Subcutaneous adipose tissue (tissue), 4 donors: ENCODE data around the gene HBQ1. TPM values are rescaled to one million over a fixed set of nuclear protein-coding genes. Genes with fewer than 3 reads are reported as not detected.

ENCODE experiments used
- total RNA-seq, 4 donors: library from RNA; depleted of rRNA; stranded (reverse); fragments of >200 nt; gene quantifications; one replicate each; pipeline ENCODE4 v1.1.0, GENCODE V29; 2016
- TF ChIP-seq, protein P1 (sequence below): fragments of 450-650 bp; IDR thresholded peaks from one replicate; pipeline ENCODE4 v1.5.1; 2016; ENCODE audit warnings: low read depth, mild to moderate bottlenecking, control low read depth, antibody characterized with exemption, moderate library complexity

The HBQ1 gene
- total RNA-seq, 4 donors from 2014 or later, result not detected

DNA sequence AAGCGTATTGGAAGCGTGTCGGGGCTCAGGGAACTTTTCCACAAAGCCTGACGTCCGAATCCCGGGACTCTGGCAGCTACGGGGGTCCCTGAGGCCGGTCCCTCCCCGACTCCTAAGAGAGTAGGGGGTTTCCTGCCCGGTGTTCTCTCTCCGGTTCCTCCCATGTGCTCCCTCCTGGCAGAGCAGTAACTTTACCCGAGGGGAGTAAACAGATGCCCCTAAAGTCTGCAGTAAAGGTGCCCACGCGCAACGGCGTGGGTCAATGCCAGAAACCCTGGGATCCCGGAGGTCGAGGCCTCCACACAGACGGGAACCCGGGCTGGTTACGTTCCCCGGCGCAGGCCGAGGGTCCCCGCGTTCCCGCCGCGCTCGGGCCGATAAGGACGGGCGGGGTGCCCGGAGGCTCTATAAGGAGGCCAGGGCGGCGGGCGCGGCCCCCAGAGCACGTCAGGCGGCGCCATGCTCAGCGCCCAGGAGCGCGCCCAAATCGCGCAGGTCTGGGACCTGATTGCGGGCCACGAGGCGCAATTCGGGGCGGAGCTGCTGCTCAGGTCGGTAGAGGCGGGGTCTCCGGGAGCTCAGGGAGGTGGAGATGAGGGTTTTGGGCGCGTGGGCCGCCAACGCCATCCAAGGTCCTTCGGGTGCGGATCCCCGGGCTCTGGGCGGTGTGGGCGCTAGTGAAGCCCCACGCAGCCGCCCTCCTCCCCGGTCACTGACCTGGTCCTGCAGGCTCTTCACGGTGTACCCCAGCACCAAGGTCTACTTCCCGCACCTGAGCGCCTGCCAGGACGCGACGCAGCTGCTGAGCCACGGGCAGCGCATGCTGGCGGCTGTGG, 14.5 kb upstream of the HBQ1 start, which contains the start of gene HBM:
HBM (plus strand) TSS at position 440 of the 836 bp plus-strand sequence; CDS start at position 460, 20 bp downstream.
- TF ChIP-seq, protein P1, sequence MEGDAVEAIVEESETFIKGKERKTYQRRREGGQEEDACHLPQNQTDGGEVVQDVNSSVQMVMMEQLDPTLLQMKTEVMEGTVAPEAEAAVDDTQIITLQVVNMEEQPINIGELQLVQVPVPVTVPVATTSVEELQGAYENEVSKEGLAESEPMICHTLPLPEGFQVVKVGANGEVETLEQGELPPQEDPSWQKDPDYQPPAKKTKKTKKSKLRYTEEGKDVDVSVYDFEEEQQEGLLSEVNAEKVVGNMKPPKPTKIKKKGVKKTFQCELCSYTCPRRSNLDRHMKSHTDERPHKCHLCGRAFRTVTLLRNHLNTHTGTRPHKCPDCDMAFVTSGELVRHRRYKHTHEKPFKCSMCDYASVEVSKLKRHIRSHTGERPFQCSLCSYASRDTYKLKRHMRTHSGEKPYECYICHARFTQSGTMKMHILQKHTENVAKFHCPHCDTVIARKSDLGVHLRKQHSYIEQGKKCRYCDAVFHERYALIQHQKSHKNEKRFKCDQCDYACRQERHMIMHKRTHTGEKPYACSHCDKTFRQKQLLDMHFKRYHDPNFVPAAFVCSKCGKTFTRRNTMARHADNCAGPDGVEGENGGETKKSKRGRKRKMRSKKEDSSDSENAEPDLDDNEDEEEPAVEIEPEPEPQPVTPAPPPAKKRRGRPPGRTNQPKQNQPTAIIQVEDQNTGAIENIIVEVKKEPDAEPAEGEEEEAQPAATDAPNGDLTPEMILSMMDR, result no peak

DNA sequence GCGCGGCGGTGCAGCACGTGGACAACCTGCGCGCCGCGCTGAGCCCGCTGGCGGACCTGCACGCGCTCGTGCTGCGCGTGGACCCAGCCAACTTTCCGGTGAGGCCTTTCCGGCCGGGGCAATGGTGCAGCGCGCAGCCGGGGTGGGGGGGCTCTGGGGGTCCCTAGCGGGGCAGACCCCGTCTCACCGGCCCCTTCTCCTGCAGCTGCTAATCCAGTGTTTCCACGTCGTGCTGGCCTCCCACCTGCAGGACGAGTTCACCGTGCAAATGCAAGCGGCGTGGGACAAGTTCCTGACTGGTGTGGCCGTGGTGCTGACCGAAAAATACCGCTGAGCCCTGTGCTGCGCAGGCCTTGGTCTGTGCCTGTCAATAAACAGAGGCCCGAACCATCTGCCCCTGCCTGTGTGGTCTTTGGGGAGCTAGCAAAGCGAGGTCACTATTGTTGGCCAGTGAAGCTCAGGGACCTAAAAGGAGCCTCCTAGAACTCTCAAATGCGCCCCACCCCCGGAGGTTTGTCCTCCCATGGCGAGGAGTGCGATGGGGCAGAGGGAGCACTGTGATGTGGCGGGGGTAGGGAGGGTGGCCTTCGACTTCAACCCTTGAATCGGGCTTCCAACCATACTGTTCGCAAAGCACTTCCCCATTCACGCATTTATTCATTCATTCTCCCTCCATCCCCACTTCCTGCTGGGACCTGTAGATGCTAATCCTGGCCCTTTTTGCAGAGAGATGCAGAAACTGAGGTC, 13.7 kb upstream of the HBQ1 start:
- TF ChIP-seq, protein P1, result no peak

DNA sequence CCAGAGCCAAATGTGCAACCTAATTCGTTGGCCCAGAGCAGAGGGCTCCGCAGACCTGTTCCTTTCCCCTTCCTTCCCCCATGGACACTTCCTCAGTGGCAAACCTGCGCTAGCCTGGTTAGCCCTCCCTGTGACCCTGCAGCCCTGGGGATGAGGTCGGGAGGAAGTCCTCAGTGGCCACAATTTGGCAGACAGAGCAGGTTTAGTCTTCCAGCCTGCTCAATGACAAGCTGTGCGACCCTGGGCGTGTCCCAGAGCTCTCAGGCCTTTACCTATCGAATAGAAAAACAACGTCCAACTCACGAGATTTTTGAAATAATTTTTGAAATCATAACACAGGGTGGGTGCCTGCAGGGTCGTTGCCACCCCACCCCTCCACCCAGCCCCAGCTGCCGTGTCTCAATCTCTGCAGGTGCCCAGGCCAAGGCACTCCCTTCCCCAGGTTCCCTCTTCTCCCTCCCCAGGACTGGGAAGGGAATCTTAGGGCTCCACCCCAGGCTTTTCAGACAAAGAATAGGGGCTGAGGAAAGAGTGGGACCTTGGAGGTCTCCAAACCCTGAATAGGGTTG, 13.1 kb upstream of the HBQ1 start:
- TF ChIP-seq, protein P1, result no peak

DNA sequence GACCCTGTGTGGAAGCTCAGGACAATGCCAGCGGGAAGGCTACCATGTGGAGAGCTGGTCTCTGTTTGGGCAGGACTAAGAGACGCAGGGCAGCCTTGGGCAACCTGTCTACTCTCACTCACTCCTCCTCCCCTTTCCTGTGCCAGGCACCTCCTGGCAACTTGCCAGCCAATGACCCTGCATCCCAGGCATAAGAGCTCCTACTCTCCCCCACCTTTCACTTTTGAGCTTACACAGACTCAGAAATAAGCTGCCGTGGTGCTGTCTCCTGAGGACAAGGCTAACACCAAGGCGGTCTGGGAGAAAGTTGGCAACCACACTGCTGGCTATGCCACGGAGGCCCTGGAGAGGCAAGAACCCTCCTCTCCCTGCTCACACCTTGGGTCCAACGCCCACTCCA, 11.8 kb upstream of the HBQ1 start:
- TF ChIP-seq, protein P1, result no peak

DNA sequence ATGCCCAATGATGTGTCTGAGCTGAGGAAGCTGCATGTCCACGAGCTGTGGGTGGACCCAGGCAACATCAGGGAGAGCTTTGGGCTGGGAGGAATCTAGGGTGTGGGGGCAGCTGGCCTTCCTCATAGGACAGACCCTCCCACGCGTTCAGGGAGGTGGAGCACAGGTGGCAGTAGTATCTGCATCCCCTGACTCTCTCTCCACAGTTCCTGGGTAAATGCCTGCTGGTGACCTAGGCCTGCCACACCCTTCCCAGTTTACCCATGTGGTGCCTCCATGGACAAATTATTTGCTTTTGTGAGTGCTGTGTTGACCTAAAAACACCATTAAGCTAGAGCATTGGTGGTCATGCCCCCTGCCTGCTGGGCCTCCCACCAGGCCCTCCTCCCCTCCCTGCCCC, 11.2 kb upstream of the HBQ1 start:
- TF ChIP-seq, protein P1, result no peak

DNA sequence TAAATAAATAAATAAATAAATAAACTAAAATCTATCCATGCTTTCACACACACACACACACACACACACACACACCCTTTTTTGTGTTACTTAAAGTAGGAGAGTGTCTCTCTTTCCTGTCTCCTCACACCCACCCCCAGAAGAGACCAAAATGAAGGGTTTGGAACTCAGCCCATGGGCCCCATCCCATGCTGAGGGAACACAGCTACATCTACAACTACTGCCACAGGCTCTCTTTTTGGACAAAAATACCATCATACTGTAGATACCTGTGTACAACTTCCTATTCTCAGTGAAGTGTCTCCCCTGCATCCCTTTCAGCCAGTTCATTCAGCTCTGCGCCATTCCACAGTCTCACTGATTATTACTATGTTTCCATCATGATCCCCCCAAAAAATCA, 9.5 kb upstream of the HBQ1 start:
- TF ChIP-seq, protein P1, result no peak
